HepG2 (cell line): Measurements from ENCODE around the gene MTCH2. TPM values are rescaled to one million over a fixed set of nuclear protein-coding genes. Genes with fewer than 3 reads are reported as not detected.

Experiments used
- NONO ChIP-seq, 2 experiments: fragments of 450-650 bp in 1 of 2; sonication (generic) in 1 of 2; formaldehyde crosslinking in 1 of 2; IDR thresholded peaks in 1 of 2; conservative IDR thresholded peaks in 1 of 2; 2 replicates each; pipeline versions ENCODE4 v1.6.1 to v1.8.0; 2017 to 2022; ENCODE audit warnings: mild to moderate bottlenecking in 1 of 2, missing genetic modification reagents in 1 of 2, moderate library complexity in 1 of 2
- TEAD3 ChIP-seq: optimal IDR thresholded peaks from 2 replicates; pipeline ENCODE3; 2016; ENCODE audit warnings: borderline replicate concordance
- polyA plus RNA-seq, 8 experiments: library from polyadenylated mRNA; depleted of rRNA in 3 of 8; stranded (reverse) in 7 of 8; unstranded in 1 of 8; fragments of >200 nt; fragmentation: Illumina TruSeq in 4 of 8; extraction: Trizol in 4 of 8; gene quantifications; 2 replicates each; pipeline versions ENCODE4 v1.2.1 to v1.2.3, GENCODE V29; 2011 to 2016; ENCODE audit warnings: low read depth in 4 of 8, missing spikeins in 1 of 8, mixed read lengths in 1 of 8; ENCODE audit not compliant: insufficient read depth in 1 of 8
- total RNA-seq, 5 experiments: library from RNA; depleted of rRNA; stranded (reverse); fragments of >200 nt; fragmentation: Illumina TruSeq; extraction: Trizol; gene quantifications; 2 replicates each; pipeline ENCODE4 v1.2.3, GENCODE V29; 2016; ENCODE audit warnings: low read depth in 1 of 5
- TF ChIP-seq, protein P1 (sequence below): sonication (generic); formaldehyde crosslinking; IDR thresholded peaks from 2 replicates; pipeline ENCODE4 v1.4.0; 2020; ENCODE audit warnings: missing genetic modification reagents, borderline replicate concordance
- TF ChIP-seq, protein P2 (sequence below): sonication (generic); formaldehyde crosslinking; IDR thresholded peaks from 2 replicates; pipeline ENCODE4 v1.5.1; 2020; ENCODE audit warnings: missing genetic modification reagents, mild to moderate bottlenecking, borderline replicate concordance

Gene MTCH2
- total and polyA plus RNA-seq, 2 of the 13 experiments (the other 11 are each of a cell fraction or from before 2014, with no cell fraction given) = 112 to 272 TPM

DNA sequence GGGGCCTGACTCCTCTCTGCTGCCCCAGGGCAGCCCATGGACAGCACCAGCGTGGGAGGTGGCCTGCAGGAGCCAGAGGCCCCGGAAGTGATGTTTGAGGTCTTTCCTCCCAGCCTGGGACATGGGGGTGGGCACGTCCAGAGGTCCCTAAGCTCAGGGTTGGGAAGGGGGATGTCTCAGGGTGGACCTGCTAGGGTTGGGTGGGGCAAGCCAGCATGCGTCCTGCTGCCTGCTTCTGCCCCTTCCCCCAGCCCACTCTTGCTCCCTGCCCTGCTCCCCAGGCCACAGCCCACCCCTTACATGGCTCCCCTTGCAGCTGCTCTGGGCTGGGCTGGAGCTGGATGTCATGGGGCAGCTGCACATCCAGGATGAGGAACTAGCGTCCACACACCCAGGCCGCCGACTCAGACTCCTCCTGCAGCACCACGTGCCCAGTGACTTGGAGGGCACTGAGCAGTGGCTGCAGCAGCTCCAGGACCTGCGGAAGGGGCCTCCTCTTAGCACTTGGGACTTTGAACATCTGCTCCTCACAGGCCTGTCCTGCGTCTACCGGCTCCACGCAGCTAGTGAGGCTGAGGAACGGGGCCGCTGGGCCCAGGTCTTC is 54.5 kb downstream of the MTCH2 start (continued):
- TF ChIP-seq, protein P1, sequence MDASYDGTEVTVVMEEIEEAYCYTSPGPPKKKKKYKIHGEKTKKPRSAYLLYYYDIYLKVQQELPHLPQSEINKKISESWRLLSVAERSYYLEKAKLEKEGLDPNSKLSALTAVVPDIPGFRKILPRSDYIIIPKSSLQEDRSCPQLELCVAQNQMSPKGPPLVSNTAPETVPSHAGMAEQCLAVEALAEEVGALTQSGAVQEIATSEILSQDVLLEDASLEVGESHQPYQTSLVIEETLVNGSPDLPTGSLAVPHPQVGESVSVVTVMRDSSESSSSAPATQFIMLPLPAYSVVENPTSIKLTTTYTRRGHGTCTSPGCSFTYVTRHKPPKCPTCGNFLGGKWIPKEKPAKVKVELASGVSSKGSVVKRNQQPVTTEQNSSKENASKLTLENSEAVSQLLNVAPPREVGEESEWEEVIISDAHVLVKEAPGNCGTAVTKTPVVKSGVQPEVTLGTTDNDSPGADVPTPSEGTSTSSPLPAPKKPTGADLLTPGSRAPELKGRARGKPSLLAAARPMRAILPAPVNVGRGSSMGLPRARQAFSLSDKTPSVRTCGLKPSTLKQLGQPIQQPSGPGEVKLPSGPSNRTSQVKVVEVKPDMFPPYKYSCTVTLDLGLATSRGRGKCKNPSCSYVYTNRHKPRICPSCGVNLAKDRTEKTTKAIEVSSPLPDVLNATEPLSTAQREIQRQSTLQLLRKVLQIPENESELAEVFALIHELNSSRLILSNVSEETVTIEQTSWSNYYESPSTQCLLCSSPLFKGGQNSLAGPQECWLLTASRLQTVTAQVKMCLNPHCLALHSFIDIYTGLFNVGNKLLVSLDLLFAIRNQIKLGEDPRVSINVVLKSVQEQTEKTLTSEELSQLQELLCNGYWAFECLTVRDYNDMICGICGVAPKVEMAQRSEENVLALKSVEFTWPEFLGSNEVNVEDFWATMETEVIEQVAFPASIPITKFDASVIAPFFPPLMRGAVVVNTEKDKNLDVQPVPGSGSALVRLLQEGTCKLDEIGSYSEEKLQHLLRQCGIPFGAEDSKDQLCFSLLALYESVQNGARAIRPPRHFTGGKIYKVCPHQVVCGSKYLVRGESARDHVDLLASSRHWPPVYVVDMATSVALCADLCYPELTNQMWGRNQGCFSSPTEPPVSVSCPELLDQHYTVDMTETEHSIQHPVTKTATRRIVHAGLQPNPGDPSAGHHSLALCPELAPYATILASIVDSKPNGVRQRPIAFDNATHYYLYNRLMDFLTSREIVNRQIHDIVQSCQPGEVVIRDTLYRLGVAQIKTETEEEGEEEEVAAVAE (CRISPR knock-in tag) = no peak
- no peak for TF ChIP-seq TEAD3
- TF ChIP-seq, protein P2, sequence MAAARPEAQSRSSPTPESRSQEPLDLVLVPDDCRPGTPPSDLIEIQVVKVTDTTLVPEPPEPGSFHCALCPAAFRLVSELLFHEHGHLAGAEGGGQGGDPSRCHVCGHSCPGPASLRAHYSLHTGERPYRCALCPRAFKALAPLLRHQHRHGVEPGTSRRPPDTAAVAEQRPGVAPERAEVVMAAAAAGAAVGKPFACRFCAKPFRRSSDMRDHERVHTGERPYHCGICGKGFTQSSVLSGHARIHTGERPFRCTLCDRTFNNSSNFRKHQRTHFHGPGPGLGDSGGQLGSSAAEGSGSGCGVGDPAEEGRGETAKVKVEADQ (CRISPR knock-in tag) = 0 out of 2 replicates have a peak, but pooled peaks have one; percentile 35
- no peak for TF ChIP-seq NONO (IDR thresholded peaks at IDR 0.05)
- TF ChIP-seq NONO (CRISPR knock-in tag; conservative IDR thresholded peaks at IDR 0.05) = no peak
